Measurements from ENCODE around the gene ZNF592. TPM values are rescaled to one million over a fixed set of nuclear protein-coding genes. Genes with fewer than 3 reads are reported as not detected.

Gene ZNF592
- total and polyA plus RNA-seq, 9 of the 15 experiments (the other 6 are each of a cell fraction or from before 2014, with no cell fraction given), result 0.88 to 23.8 (median 7.4) TPM

DNA sequence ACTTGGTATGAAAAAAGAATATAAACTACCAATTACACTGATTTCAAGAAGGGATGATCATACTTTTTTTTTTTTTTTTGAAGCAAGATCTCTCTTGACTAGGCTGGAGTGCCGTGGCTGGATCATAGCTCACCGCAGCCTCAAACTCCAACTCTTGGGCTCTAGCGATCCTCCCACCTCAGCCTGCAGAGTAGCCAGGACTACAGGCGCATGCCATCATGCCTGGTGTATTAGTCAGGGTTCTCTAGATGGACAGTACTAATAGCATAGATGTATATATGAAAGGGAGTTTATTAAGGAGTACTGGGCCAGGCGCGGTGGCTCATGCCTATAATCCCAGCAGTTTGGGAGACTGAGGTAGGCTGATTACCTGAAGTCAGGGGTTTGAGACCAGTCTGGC, 21.0 kb upstream of the ZNF592 start (continued):
- TF ChIP-seq, protein P1, sequence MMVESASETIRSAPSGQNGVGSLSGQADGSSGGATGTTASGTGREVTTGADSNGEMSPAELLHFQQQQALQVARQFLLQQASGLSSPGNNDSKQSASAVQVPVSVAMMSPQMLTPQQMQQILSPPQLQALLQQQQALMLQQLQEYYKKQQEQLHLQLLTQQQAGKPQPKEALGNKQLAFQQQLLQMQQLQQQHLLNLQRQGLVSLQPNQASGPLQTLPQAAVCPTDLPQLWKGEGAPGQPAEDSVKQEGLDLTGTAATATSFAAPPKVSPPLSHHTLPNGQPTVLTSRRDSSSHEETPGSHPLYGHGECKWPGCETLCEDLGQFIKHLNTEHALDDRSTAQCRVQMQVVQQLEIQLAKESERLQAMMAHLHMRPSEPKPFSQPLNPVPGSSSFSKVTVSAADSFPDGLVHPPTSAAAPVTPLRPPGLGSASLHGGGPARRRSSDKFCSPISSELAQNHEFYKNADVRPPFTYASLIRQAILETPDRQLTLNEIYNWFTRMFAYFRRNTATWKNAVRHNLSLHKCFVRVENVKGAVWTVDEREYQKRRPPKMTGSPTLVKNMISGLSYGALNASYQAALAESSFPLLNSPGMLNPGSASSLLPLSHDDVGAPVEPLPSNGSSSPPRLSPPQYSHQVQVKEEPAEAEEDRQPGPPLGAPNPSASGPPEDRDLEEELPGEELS (CRISPR knock-in tag; IDR thresholded peaks at IDR 0.05; ENCODE audit: borderline replicate concordance), result no peak
- TF ChIP-seq, protein P2, sequence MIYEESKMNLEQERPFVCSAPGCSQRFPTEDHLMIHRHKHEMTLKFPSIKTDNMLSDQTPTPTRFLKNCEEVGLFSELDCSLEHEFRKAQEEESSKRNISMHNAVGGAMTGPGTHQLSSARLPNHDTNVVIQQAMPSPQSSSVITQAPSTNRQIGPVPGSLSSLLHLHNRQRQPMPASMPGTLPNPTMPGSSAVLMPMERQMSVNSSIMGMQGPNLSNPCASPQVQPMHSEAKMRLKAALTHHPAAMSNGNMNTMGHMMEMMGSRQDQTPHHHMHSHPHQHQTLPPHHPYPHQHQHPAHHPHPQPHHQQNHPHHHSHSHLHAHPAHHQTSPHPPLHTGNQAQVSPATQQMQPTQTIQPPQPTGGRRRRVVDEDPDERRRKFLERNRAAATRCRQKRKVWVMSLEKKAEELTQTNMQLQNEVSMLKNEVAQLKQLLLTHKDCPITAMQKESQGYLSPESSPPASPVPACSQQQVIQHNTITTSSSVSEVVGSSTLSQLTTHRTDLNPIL (CRISPR knock-in tag; IDR thresholded peaks at IDR 0.05), result no peak
- TF ChIP-seq PRMT5 (CRISPR knock-in tag; IDR thresholded peaks at IDR 0.05), result no peak

DNA sequence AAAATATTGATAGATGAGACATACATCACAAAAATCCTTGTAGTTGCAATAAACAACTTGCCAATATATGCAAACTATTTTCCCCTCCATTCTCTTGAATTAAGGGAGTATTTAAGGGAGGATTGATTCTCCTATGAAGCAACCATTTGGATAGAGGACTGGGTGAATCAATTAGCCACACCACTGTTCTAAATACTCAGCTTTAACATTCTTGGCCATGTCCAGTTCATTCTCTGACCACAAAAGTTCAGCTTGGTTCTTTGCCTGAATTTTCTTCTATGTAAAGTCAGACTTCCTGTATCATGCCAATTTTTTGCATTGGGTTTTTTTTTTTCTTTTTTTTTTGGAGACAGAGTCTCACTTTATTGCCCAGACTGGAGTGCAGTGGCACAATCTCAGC, 16.6 kb upstream of the ZNF592 start:
- in situ Hi-C loops (cut with MboI), result no loop called here
- H3K27me3 ChIP-seq (ENCODE audit: control insufficient read depth in 2 of 2, insufficient read depth in 2 of 2, low read length in 2 of 2), result no peaks in the 10 kb centered on the region
- no peaks in the 10 kb centered on the region for H3K36me3 ChIP-seq (ENCODE audit: control insufficient read depth, insufficient read depth, low read length)
- ChIA-PET CTCF (ENCODE audit: low intra/inter-chr PET ratio) (no interaction called here), POLR2A (interaction anchor here (0.6 to 1.0 kb wide), 5 partner anchors 15 to 268 kb away, joined by 3 read pairs; no protein-coding TSS in a partner anchor)
- H2AFZ ChIP-seq (ENCODE audit: low read depth, low read length), result no peak overlapping the region
- no peak overlapping the region for H3K27ac ChIP-seq (ENCODE audit: extremely low read depth, low read depth, low read length)
- FAIRE-seq (no peak), DNase-seq (ENCODE audit: extremely low read depth in 1 of 4, low spot score in 3 of 4) (no peak), ATAC-seq (no peak)
- H3K4me3 ChIP-seq, result no peak overlapping the region
- no peak overlapping the region for H3K9ac ChIP-seq (ENCODE audit: insufficient read depth in 1 of 2, low read depth in 2 of 2, low read length in 2 of 2)
- no peaks in the 10 kb centered on the region for H3K9me1 ChIP-seq (ENCODE audit: control insufficient read depth, insufficient read depth, low read length)
- intact Hi-C loops (cut with micrococcal nuclease), result no loop called here
- H3K9me3 ChIP-seq (replicated peaks; ENCODE audit: control insufficient read depth, insufficient read depth, low read depth, low read length), result no peaks in the 10 kb centered on the region
- no peak overlapping the region for H3K4me2 ChIP-seq (ENCODE audit: insufficient read depth, low read length)
- no peaks in the 10 kb centered on the region for H3K79me2 ChIP-seq (ENCODE audit: control insufficient read depth, insufficient read depth, low read length)
- BruUV-seq (replicated peaks), result no TSS peak
- no peaks in the 10 kb centered on the region for H4K20me1 ChIP-seq (replicated peaks; ENCODE audit: control insufficient read depth, insufficient read depth, low read length)
- peaks cover 10 to 23% of the 10 kb centered on the region in 2 experiments for H3K4me1 ChIP-seq (replicated peaks in 1 of 2; ENCODE audit: control insufficient read depth in 2 of 2, insufficient read depth in 2 of 2, low read length in 2 of 2)
- TF ChIP-seq, protein P3, sequence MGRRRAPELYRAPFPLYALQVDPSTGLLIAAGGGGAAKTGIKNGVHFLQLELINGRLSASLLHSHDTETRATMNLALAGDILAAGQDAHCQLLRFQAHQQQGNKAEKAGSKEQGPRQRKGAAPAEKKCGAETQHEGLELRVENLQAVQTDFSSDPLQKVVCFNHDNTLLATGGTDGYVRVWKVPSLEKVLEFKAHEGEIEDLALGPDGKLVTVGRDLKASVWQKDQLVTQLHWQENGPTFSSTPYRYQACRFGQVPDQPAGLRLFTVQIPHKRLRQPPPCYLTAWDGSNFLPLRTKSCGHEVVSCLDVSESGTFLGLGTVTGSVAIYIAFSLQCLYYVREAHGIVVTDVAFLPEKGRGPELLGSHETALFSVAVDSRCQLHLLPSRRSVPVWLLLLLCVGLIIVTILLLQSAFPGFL (CRISPR knock-in tag; IDR thresholded peaks at IDR 0.05), result no peak

Measured in K562 (cell line).